ENCODE data around the gene KDM3A. TPM values are rescaled to one million over a fixed set of nuclear protein-coding genes. Genes with fewer than 3 reads are reported as not detected.
"Not testable (repeated sequence)": the region's sequence is repeated elsewhere in the genome, so short reads cannot be mapped to it uniquely, and the experiment has no call there.

KDM3A gene
- total RNA-seq, 1 experiment from 2014 or later = 10.3 TPM

- Histone ChIP-seq H3K27me3 (ENCODE audit: control insufficient read depth, insufficient read depth, low read length) (no peaks in the 10 kb centered on the region), H3K4me3 (ENCODE audit: insufficient read depth, low read depth, low read length) (no peak overlapping the region), H3K36me3 (replicated peaks; ENCODE audit: control insufficient read depth, insufficient read depth, low read length) (peaks cover 5% of the 10 kb centered on the region)
- DNase-seq = no peak
These were observed 36.2 kb downstream of the KDM3A start for GRCh38 chr2:86477349-86477748.

- Histone ChIP-seq H3K27me3 (ENCODE audit: control insufficient read depth, insufficient read depth, low read length) (no peaks in the 10 kb centered on the region), H3K4me3 (ENCODE audit: insufficient read depth, low read depth, low read length) (no peak overlapping the region), H3K36me3 (replicated peaks; ENCODE audit: control insufficient read depth, insufficient read depth, low read length) (peaks cover 14% of the 10 kb centered on the region)
- no peak for DNase-seq
These were observed 38.9 kb downstream of the KDM3A start for GRCh38 chr2:86480105-86480504.

- no peak overlapping the region for H3K4me3 ChIP-seq (ENCODE audit: insufficient read depth, low read depth, low read length)
- H3K27me3 ChIP-seq (ENCODE audit: control insufficient read depth, insufficient read depth, low read length) = no peaks in the 10 kb centered on the region
- H3K36me3 ChIP-seq (replicated peaks; ENCODE audit: control insufficient read depth, insufficient read depth, low read length) = peaks cover 19% of the 10 kb centered on the region
- no peak for DNase-seq
These were observed 40.9 kb downstream of the KDM3A start for GRCh38 chr2:86482034-86482433.

GRCh38 chr2:86484385-86484784 lies 43.2 kb downstream of the KDM3A start:
- no peaks in the 10 kb centered on the region for H3K27me3 ChIP-seq (ENCODE audit: control insufficient read depth, insufficient read depth, low read length)
- H3K4me3 ChIP-seq (ENCODE audit: insufficient read depth, low read depth, low read length) = no peak overlapping the region
- DNase-seq = no peak
- peaks cover 23% of the 10 kb centered on the region for H3K36me3 ChIP-seq (replicated peaks; ENCODE audit: control insufficient read depth, insufficient read depth, low read length)

- Histone ChIP-seq H3K36me3 (replicated peaks; ENCODE audit: control insufficient read depth, insufficient read depth, low read length) (peaks cover 23% of the 10 kb centered on the region), H3K27me3 (ENCODE audit: control insufficient read depth, insufficient read depth, low read length) (no peaks in the 10 kb centered on the region), H3K4me3 (ENCODE audit: insufficient read depth, low read depth, low read length) (no peak overlapping the region)
- no peak for DNase-seq
These were observed 43.9 kb downstream of the KDM3A start for GRCh38 chr2:86485103-86485502.

- no peak overlapping the region for H3K4me3 ChIP-seq (ENCODE audit: insufficient read depth, low read depth, low read length)
- DNase-seq = no peak
These were observed 44.6 kb downstream of the KDM3A start for GRCh38 chr2:86485802-86486201.

GRCh38 chr2:86487062-86487461 lies 45.9 kb downstream of the KDM3A start:
- no peak for DNase-seq
- peaks cover 26% of the 10 kb centered on the region for H3K36me3 ChIP-seq (replicated peaks; ENCODE audit: control insufficient read depth, insufficient read depth, low read length)

More at GRCh38 chr2:86485802-86486201, 44.6 kb downstream of the KDM3A start:
- Histone ChIP-seq H3K27me3 (ENCODE audit: control insufficient read depth, insufficient read depth, low read length) (no peaks in the 10 kb centered on the region), H3K36me3 (replicated peaks; ENCODE audit: control insufficient read depth, insufficient read depth, low read length) (peaks cover 25% of the 10 kb centered on the region)

GRCh38 chr2:86488561-86489250 lies 47.5 kb downstream of the KDM3A start:
- DNase-seq = no peak
- Histone ChIP-seq H3K36me3 (replicated peaks; ENCODE audit: control insufficient read depth, insufficient read depth, low read length) (peaks cover 20% of the 10 kb centered on the region), H3K4me3 (ENCODE audit: insufficient read depth, low read depth, low read length) (no peak overlapping the region), H3K27me3 (ENCODE audit: control insufficient read depth, insufficient read depth, low read length) (no peaks in the 10 kb centered on the region)

More at GRCh38 chr2:86487062-86487461, 45.9 kb downstream of the KDM3A start:
- Histone ChIP-seq H3K4me3 (ENCODE audit: insufficient read depth, low read depth, low read length) (no peak overlapping the region), H3K27me3 (ENCODE audit: control insufficient read depth, insufficient read depth, low read length) (no peaks in the 10 kb centered on the region)

- Histone ChIP-seq H3K4me3 (ENCODE audit: insufficient read depth, low read depth, low read length) (no peak overlapping the region), H3K36me3 (replicated peaks; ENCODE audit: control insufficient read depth, insufficient read depth, low read length) (peaks cover 16% of the 10 kb centered on the region), H3K27me3 (ENCODE audit: control insufficient read depth, insufficient read depth, low read length) (no peaks in the 10 kb centered on the region)
- no peak for DNase-seq
These were observed 48.4 kb downstream of the KDM3A start for GRCh38 chr2:86489542-86489941.

- Histone ChIP-seq H3K27me3 (ENCODE audit: control insufficient read depth, insufficient read depth, low read length) (no peaks in the 10 kb centered on the region), H3K36me3 (replicated peaks; ENCODE audit: control insufficient read depth, insufficient read depth, low read length) (peaks cover 12% of the 10 kb centered on the region), H3K4me3 (ENCODE audit: insufficient read depth, low read depth, low read length) (no peak overlapping the region)
- no peak for DNase-seq
These were observed 49.1 kb downstream of the KDM3A start for GRCh38 chr2:86490245-86490644.

GRCh38 chr2:86491088-86491487 lies 49.9 kb downstream of the KDM3A start:
- H3K4me3 ChIP-seq (ENCODE audit: insufficient read depth, low read depth, low read length) = no peak overlapping the region
- H3K27me3 ChIP-seq (ENCODE audit: control insufficient read depth, insufficient read depth, low read length) = no peaks in the 10 kb centered on the region
- H3K36me3 ChIP-seq (replicated peaks; ENCODE audit: control insufficient read depth, insufficient read depth, low read length) = peaks cover 11% of the 10 kb centered on the region
- no peak for DNase-seq

- no peak for DNase-seq
These were observed 50.9 kb downstream of the KDM3A start for GRCh38 chr2:86492048-86492453.

GRCh38 chr2:86496391-86496790 lies 55.2 kb downstream of the KDM3A start:
- H3K36me3 ChIP-seq (replicated peaks; ENCODE audit: control insufficient read depth, insufficient read depth, low read length); DNase-seq; H3K27me3 ChIP-seq (ENCODE audit: control insufficient read depth, insufficient read depth, low read length); H3K4me3 ChIP-seq (ENCODE audit: insufficient read depth, low read depth, low read length): not testable (repeated sequence)

More at GRCh38 chr2:86492048-86492453, 50.9 kb downstream of the KDM3A start:
- H3K4me3 ChIP-seq (ENCODE audit: insufficient read depth, low read depth, low read length) = no peak overlapping the region
- peaks cover 8% of the 10 kb centered on the region for H3K36me3 ChIP-seq (replicated peaks; ENCODE audit: control insufficient read depth, insufficient read depth, low read length)
- no peaks in the 10 kb centered on the region for H3K27me3 ChIP-seq (ENCODE audit: control insufficient read depth, insufficient read depth, low read length)

- Histone ChIP-seq H3K27me3 (ENCODE audit: control insufficient read depth, insufficient read depth, low read length) (no peaks in the 10 kb centered on the region), H3K36me3 (replicated peaks; ENCODE audit: control insufficient read depth, insufficient read depth, low read length) (no peaks in the 10 kb centered on the region; the same call in 1 of the 2 replicates), H3K4me3 (ENCODE audit: insufficient read depth, low read depth, low read length) (no peak overlapping the region)
- DNase-seq = no peak
These were observed 57.5 kb downstream of the KDM3A start for GRCh38 chr2:86498468-86499260.

- no peaks in the 10 kb centered on the region for H3K27me3 ChIP-seq (ENCODE audit: control insufficient read depth, insufficient read depth, low read length)
- no peak overlapping the region for H3K4me3 ChIP-seq (ENCODE audit: insufficient read depth, low read depth, low read length)
- no peaks in the 10 kb centered on the region; the same call in 1 of the 2 replicates for H3K36me3 ChIP-seq (replicated peaks; ENCODE audit: control insufficient read depth, insufficient read depth, low read length)
- DNase-seq = no peak
These were observed 58.2 kb downstream of the KDM3A start for GRCh38 chr2:86499326-86499725.

Measured in H7 (cell line).